Measurements from ENCODE around the gene KCND3. TPM values are rescaled to one million over a fixed set of nuclear protein-coding genes. Genes with fewer than 3 reads are reported as not detected.

KCND3 gene
- total and polyA plus RNA-seq, 4 donors = 1.0 to 27.1 (median 6.1) TPM

DNA sequence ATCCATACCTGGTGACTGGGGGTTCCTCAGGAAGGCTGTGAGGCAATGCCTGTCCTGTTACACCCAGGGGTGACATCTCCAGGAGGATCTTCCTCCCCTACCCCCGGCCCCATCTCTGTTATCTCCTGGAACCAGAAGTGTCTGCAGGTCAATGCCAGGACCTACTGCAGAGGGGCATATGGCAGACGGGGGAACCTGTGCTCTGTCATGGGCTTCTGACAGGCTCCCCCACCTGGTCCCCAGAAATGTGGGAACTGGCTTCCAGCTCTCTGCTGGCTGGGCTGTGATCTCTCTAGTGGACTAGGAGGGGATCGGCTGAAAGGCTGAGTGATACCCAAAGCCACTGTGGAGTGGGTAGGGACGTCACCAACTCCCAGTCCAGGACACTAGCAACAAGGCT lies 21.0 kb downstream of the KCND3 start:
- Histone ChIP-seq H3K27me3 (ENCODE audit: control insufficient read depth in 4 of 4, insufficient read depth in 4 of 4, low read length in 3 of 4) (no peaks in the 10 kb centered on the region), H3K4me1 (ENCODE audit: control insufficient read depth in 4 of 4, insufficient read depth in 4 of 4, low read length in 3 of 4) (peaks cover 0 to 3% (median 0%) of the 10 kb centered on the region in 4 donors), H3K4me3 (ENCODE audit: low read depth in 1 of 3, low read length in 3 of 3) (no peak overlapping the region), H3K27ac (ENCODE audit: low read depth in 1 of 2, low read length in 2 of 2) (no peak overlapping the region), H3K9ac (ENCODE audit: low read depth in 1 of 2, low read length in 2 of 2) (no peak overlapping the region), H3K9me3 (ENCODE audit: control insufficient read depth in 4 of 4, low read length in 3 of 4) (no peaks in the 10 kb centered on the region), H3K36me3 (ENCODE audit: control insufficient read depth in 4 of 4, insufficient read depth in 3 of 4, low read depth in 1 of 4, low read length in 3 of 4) (no peaks in the 10 kb centered on the region)
- WGBS = 82% methylated on average over 4 of the region's 4 CpGs
- DNase-seq (ENCODE audit: low spot score) = no peak
- TF ChIP-seq GABPA (IDR thresholded peaks at IDR 0.05 in 1 of 2, conservative IDR thresholded peaks at IDR 0.05 in 1 of 2) (no peak), RAD21 (IDR thresholded peaks at IDR 0.05) (no peak), NR2F2 (IDR thresholded peaks at IDR 0.05) (no peak), JUND (IDR thresholded peaks at IDR 0.05) (no peak), HNF4A (conservative IDR thresholded peaks at IDR 0.05) (no peak), RXRA (IDR thresholded peaks at IDR 0.05) (no peak), EGR1 (IDR thresholded peaks at IDR 0.05; ENCODE audit: low read depth in 2 of 2) (no peak), FOXA1 (IDR thresholded peaks at IDR 0.05) (no peak), TAF1 (conservative IDR thresholded peaks at IDR 0.05) (no peak), FOXA2 (IDR thresholded peaks at IDR 0.05) (no peak), HNF4G (IDR thresholded peaks at IDR 0.05) (no peak)
- TF ChIP-seq, protein P1, sequence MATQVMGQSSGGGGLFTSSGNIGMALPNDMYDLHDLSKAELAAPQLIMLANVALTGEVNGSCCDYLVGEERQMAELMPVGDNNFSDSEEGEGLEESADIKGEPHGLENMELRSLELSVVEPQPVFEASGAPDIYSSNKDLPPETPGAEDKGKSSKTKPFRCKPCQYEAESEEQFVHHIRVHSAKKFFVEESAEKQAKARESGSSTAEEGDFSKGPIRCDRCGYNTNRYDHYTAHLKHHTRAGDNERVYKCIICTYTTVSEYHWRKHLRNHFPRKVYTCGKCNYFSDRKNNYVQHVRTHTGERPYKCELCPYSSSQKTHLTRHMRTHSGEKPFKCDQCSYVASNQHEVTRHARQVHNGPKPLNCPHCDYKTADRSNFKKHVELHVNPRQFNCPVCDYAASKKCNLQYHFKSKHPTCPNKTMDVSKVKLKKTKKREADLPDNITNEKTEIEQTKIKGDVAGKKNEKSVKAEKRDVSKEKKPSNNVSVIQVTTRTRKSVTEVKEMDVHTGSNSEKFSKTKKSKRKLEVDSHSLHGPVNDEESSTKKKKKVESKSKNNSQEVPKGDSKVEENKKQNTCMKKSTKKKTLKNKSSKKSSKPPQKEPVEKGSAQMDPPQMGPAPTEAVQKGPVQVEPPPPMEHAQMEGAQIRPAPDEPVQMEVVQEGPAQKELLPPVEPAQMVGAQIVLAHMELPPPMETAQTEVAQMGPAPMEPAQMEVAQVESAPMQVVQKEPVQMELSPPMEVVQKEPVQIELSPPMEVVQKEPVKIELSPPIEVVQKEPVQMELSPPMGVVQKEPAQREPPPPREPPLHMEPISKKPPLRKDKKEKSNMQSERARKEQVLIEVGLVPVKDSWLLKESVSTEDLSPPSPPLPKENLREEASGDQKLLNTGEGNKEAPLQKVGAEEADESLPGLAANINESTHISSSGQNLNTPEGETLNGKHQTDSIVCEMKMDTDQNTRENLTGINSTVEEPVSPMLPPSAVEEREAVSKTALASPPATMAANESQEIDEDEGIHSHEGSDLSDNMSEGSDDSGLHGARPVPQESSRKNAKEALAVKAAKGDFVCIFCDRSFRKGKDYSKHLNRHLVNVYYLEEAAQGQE (IDR thresholded peaks at IDR 0.05) = no peak
- TF ChIP-seq, protein P2, sequence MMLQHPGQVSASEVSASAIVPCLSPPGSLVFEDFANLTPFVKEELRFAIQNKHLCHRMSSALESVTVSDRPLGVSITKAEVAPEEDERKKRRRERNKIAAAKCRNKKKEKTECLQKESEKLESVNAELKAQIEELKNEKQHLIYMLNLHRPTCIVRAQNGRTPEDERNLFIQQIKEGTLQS (IDR thresholded peaks at IDR 0.05) = no peak
- TF ChIP-seq, protein P3, sequence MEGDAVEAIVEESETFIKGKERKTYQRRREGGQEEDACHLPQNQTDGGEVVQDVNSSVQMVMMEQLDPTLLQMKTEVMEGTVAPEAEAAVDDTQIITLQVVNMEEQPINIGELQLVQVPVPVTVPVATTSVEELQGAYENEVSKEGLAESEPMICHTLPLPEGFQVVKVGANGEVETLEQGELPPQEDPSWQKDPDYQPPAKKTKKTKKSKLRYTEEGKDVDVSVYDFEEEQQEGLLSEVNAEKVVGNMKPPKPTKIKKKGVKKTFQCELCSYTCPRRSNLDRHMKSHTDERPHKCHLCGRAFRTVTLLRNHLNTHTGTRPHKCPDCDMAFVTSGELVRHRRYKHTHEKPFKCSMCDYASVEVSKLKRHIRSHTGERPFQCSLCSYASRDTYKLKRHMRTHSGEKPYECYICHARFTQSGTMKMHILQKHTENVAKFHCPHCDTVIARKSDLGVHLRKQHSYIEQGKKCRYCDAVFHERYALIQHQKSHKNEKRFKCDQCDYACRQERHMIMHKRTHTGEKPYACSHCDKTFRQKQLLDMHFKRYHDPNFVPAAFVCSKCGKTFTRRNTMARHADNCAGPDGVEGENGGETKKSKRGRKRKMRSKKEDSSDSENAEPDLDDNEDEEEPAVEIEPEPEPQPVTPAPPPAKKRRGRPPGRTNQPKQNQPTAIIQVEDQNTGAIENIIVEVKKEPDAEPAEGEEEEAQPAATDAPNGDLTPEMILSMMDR (IDR thresholded peaks at IDR 0.05; ENCODE audit: low read depth, low read length, missing input control) = no peak
- TF ChIP-seq, protein P4, sequence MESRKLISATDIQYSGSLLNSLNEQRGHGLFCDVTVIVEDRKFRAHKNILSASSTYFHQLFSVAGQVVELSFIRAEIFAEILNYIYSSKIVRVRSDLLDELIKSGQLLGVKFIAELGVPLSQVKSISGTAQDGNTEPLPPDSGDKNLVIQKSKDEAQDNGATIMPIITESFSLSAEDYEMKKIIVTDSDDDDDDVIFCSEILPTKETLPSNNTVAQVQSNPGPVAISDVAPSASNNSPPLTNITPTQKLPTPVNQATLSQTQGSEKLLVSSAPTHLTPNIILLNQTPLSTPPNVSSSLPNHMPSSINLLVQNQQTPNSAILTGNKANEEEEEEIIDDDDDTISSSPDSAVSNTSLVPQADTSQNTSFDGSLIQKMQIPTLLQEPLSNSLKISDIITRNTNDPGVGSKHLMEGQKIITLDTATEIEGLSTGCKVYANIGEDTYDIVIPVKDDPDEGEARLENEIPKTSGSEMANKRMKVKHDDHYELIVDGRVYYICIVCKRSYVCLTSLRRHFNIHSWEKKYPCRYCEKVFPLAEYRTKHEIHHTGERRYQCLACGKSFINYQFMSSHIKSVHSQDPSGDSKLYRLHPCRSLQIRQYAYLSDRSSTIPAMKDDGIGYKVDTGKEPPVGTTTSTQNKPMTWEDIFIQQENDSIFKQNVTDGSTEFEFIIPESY (IDR thresholded peaks at IDR 0.05) = no peak
- TF ChIP-seq, protein P5, sequence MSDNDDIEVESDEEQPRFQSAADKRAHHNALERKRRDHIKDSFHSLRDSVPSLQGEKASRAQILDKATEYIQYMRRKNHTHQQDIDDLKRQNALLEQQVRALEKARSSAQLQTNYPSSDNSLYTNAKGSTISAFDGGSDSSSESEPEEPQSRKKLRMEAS (IDR thresholded peaks at IDR 0.05) = no peak

DNA sequence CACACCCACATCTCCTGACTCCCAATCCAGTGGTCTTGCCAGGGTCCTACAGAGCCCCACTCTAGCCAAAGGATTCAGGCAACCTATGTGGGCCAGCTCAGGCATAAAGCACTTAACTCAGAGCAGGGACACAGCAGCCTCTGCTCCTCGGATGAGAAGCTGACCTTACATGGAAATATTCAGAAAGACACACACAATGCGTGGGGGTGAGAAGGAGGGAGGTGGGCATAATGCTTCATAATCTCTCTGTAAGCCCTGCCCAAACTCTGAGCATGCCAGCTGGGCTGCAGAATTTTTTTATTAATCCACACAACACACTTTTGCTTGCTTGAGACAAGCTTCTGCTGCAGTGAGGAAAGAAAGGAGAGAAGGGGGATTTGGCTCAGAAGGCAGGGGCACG lies 21.6 kb downstream of the KCND3 start:
- Histone ChIP-seq H3K4me3 (ENCODE audit: low read depth in 1 of 3, low read length in 3 of 3) (no peak overlapping the region), H3K9me3 (ENCODE audit: control insufficient read depth in 4 of 4, low read length in 3 of 4) (no peaks in the 10 kb centered on the region), H3K9ac (ENCODE audit: low read depth in 1 of 2, low read length in 2 of 2) (no peak overlapping the region), H3K4me1 (ENCODE audit: control insufficient read depth in 4 of 4, insufficient read depth in 4 of 4, low read length in 3 of 4) (peaks cover 0 to 3% (median 0%) of the 10 kb centered on the region in 4 donors), H3K27ac (ENCODE audit: low read depth in 1 of 2, low read length in 2 of 2) (no peak overlapping the region), H3K36me3 (ENCODE audit: control insufficient read depth in 4 of 4, insufficient read depth in 3 of 4, low read depth in 1 of 4, low read length in 3 of 4) (no peaks in the 10 kb centered on the region), H3K27me3 (ENCODE audit: control insufficient read depth in 4 of 4, insufficient read depth in 4 of 4, low read length in 3 of 4) (no peaks in the 10 kb centered on the region)
- TF ChIP-seq JUND (IDR thresholded peaks at IDR 0.05) (no peak), HNF4A (conservative IDR thresholded peaks at IDR 0.05) (no peak), GABPA (IDR thresholded peaks at IDR 0.05 in 1 of 2, conservative IDR thresholded peaks at IDR 0.05 in 1 of 2) (no peak), HNF4G (IDR thresholded peaks at IDR 0.05) (no peak), FOXA2 (IDR thresholded peaks at IDR 0.05) (no peak), YY1 (IDR thresholded peaks at IDR 0.05) (no peak), EGR1 (IDR thresholded peaks at IDR 0.05; ENCODE audit: low read depth in 2 of 2) (no peak)
- TF ChIP-seq, protein P2 (IDR thresholded peaks at IDR 0.05) = no peak
- TF ChIP-seq, protein P5 (IDR thresholded peaks at IDR 0.05) = no peak
- 84% methylated on average over 3 of the region's 3 CpGs for WGBS
- no peak for DNase-seq (ENCODE audit: low spot score)
